Measurements from ENCODE around the gene SMIM10L2A.
"Not testable (repeated sequence)": the region's sequence is repeated elsewhere in the genome, so short reads cannot be mapped to it uniquely, and the experiment has no call there.

The SMIM10L2A gene

GRCh38 chrX:135421932-135422809 lies at the start of gene SMIM10L2A:
SMIM10L2A (plus strand) TSS chrX:135421944; CDS start chrX:135422132, 188 bp downstream.
- DNase-seq (ENCODE audit: low spot score): no peak

- DNase-seq (ENCODE audit: low spot score): no peak
Observed at GRCh38 chrX:135373357-135373756, 48.4 kb upstream of the SMIM10L2A start.

- DNase-seq (ENCODE audit: low spot score): no peak
Observed at GRCh38 chrX:135382260-135382659, 39.5 kb upstream of the SMIM10L2A start.

GRCh38 chrX:135383249-135383648 lies 38.5 kb upstream of the SMIM10L2A start:
- no peak for DNase-seq (ENCODE audit: low spot score)

GRCh38 chrX:135384161-135384836 lies 37.4 kb upstream of the SMIM10L2A start:
- no peak for DNase-seq (ENCODE audit: low spot score)

GRCh38 chrX:135388841-135389240 lies 32.9 kb upstream of the SMIM10L2A start:
- DNase-seq (ENCODE audit: low spot score): no peak

- DNase-seq (ENCODE audit: low spot score): no peak
Observed at GRCh38 chrX:135389243-135389642, 32.5 kb upstream of the SMIM10L2A start.

GRCh38 chrX:135389717-135390116 lies 32.0 kb upstream of the SMIM10L2A start:
- no peak for DNase-seq (ENCODE audit: low spot score)

- DNase-seq (ENCODE audit: low spot score): no peak
Observed at GRCh38 chrX:135391734-135392133, 30.0 kb upstream of the SMIM10L2A start.

GRCh38 chrX:135393051-135393450 lies 28.7 kb upstream of the SMIM10L2A start:
- DNase-seq (ENCODE audit: low spot score): no peak

GRCh38 chrX:135395064-135395463 lies 26.7 kb upstream of the SMIM10L2A start:
- no peak for DNase-seq (ENCODE audit: low spot score)

- no peak for DNase-seq (ENCODE audit: low spot score)
Observed at GRCh38 chrX:135396109-135396508, 25.6 kb upstream of the SMIM10L2A start.

- no peak for DNase-seq (ENCODE audit: low spot score)
Observed at GRCh38 chrX:135396566-135396965, 25.2 kb upstream of the SMIM10L2A start.

- no peak for DNase-seq (ENCODE audit: low spot score)
Observed at GRCh38 chrX:135397652-135398051, 24.1 kb upstream of the SMIM10L2A start.

- no peak for DNase-seq (ENCODE audit: low spot score)
Observed at GRCh38 chrX:135403374-135403773, 18.4 kb upstream of the SMIM10L2A start.

GRCh38 chrX:135406428-135406827 lies 15.3 kb upstream of the SMIM10L2A start:
- not testable (repeated sequence) for DNase-seq (ENCODE audit: low spot score)

- DNase-seq (ENCODE audit: low spot score): no peak
Observed at GRCh38 chrX:135408794-135409193, 12.9 kb upstream of the SMIM10L2A start.

GRCh38 chrX:135410861-135411627 lies 10.7 kb upstream of the SMIM10L2A start:
- no peak for DNase-seq (ENCODE audit: low spot score)

- no peak for DNase-seq (ENCODE audit: low spot score)
Observed at GRCh38 chrX:135411893-135412292, 9.9 kb upstream of the SMIM10L2A start.

GRCh38 chrX:135416546-135416945 lies 5.2 kb upstream of the SMIM10L2A start:
- DNase-seq (ENCODE audit: low spot score): no peak

- DNase-seq (ENCODE audit: low spot score): no peak
Observed at GRCh38 chrX:135420831-135421230, 913 bp upstream of the SMIM10L2A start.

GRCh38 chrX:135421537-135421931 lies 210 bp upstream of the SMIM10L2A start:
- peak; percentile 92 for DNase-seq (ENCODE audit: low spot score)

- not testable (repeated sequence) for DNase-seq (ENCODE audit: low spot score)
Observed at GRCh38 chrX:135422810-135423168, 1.0 kb downstream of the SMIM10L2A start.
